Measurements from ENCODE around the gene UBA7.

GRCh38 chr3:49856181-49857005, 42.6 kb upstream of the UBA7 start, which contains the start of gene TRAIP:
- TF ChIP-seq, protein P1, sequence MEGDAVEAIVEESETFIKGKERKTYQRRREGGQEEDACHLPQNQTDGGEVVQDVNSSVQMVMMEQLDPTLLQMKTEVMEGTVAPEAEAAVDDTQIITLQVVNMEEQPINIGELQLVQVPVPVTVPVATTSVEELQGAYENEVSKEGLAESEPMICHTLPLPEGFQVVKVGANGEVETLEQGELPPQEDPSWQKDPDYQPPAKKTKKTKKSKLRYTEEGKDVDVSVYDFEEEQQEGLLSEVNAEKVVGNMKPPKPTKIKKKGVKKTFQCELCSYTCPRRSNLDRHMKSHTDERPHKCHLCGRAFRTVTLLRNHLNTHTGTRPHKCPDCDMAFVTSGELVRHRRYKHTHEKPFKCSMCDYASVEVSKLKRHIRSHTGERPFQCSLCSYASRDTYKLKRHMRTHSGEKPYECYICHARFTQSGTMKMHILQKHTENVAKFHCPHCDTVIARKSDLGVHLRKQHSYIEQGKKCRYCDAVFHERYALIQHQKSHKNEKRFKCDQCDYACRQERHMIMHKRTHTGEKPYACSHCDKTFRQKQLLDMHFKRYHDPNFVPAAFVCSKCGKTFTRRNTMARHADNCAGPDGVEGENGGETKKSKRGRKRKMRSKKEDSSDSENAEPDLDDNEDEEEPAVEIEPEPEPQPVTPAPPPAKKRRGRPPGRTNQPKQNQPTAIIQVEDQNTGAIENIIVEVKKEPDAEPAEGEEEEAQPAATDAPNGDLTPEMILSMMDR (IDR thresholded peaks at IDR 0.05): no peak
- no peak for TF ChIP-seq EP300 (IDR thresholded peaks at IDR 0.05)
